GM19468 (cell line): ENCODE data around the gene ATF7IP.

Source experiments
- ATAC-seq: cut with Tn5 transposase; IDR thresholded peaks from one replicate; pipeline ENCODE4 v1.9.1; 2021; ENCODE audit warnings: mild to moderate bottlenecking, moderate library complexity, moderate number of reproducible peaks; ENCODE audit not compliant: unreplicated experiment; ENCODE audit errors: extremely low read depth

Gene ATF7IP

DNA sequence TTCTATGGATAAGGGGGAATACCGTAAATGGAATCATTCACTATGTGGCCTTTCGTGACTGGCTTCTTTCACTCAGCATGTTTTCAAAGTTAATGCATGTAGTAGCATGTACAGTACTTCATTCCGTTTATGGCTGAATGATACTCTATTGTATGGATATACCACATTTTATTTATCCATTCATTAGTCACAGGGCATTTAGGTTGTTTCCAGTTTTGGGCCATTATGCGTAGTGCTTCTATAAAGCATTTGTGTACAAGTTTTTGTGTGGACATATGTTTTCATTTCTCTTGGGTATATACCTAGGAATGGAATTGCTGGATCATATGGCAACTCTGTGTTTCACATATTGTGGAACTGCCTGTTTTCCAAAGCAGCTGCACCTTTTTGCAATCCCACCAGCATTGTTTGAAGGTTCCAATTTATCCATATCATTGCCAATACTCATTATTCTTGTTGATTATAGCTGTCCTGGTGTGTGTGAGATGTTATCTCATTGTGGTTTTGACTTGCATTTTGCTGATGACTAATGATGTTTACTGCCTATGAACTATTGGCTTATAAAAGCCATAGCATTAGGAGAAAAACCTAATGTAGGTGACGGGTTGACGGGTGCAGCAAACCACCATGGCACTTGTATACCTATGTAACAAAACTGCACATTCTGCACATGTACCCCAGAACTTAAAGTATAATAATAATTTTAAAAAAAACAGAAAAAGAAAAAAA, 45.5 kb downstream of the ATF7IP start:
- no peak for ATAC-seq

GRCh38 chr12:14416658-14417057, 51.2 kb downstream of the ATF7IP start:
- no peak for ATAC-seq

GRCh38 chr12:14417715-14418114, 52.2 kb downstream of the ATF7IP start:
- no peak for ATAC-seq

GRCh38 chr12:14418451-14418890, 53.0 kb downstream of the ATF7IP start:
- ATAC-seq, result no peak

DNA sequence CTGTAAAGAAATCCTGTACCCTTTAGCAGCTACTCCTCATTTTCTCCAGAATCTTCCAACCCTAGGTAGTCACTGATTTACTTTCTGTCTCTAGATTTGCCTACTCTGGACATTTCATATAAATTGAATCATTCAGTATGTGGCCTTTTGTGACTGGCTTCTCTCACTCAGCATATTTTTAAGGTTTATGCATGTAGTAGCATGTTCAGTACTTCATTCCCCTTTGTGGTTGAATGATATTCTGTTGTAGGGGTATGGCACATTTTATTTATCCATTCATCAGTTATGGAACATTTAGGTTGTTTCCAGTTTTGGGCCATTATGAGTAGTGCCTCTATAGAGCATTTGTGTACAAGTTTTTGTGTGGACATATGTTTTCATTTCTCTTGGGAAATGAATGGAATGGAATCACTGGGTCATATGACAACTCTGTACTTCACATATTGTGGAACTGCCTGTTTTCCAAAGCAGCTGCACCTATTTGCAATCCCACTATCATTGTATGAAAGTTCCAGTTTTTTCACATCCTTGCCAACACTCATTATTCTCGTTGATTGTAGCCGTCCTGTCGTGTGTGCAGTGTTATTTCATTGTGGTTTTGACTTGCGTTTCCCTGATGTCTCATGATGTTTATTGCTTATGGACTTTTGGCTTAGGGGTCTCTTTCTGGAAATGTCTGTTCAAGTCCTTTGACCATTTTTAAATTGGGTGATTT, 57.2 kb downstream of the ATF7IP start:
- ATAC-seq, result no peak

DNA sequence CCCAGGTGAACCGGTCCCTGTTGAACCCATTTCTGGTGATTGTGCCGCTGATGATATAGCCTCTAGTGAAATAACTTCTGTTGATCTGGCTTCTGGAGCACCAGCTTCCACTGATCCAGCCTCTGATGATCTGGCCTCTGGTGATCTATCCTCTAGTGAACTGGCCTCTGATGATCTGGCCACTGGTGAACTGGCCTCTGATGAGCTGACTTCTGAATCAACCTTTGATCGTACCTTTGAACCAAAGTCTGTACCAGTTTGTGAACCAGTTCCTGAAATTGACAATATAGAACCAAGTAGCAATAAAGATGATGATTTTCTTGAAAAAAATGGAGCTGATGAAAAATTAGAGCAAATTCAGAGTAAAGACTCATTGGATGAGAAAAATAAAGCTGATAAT, 59.1 kb downstream of the ATF7IP start:
- no peak for ATAC-seq

DNA sequence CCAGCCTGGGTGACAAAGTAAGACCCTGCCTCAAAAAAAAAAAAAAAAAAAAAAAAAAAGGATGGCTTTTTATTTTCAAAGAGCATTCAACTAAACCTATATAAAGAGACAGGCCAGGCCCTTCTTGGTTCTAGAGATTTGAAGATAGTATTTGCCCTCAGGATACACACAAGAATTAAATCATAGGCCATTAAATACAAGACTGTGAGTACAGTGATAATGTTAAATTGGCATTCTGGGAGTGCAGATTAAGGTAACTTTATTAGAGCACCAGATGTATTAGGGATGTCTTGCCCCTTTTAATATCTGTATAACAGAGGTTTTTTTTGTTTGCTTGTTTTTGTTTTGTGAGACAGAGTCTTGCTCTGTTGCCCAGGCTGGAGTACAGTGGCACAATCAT, 61.3 kb downstream of the ATF7IP start:
- ATAC-seq, result no peak

GRCh38 chr12:14427929-14428328, 62.4 kb downstream of the ATF7IP start:
- ATAC-seq, result no peak

GRCh38 chr12:14430394-14430986, 65.0 kb downstream of the ATF7IP start:
- no peak for ATAC-seq

- ATAC-seq, result no peak
These were observed 66.5 kb downstream of the ATF7IP start for GRCh38 chr12:14431975-14432374.

DNA sequence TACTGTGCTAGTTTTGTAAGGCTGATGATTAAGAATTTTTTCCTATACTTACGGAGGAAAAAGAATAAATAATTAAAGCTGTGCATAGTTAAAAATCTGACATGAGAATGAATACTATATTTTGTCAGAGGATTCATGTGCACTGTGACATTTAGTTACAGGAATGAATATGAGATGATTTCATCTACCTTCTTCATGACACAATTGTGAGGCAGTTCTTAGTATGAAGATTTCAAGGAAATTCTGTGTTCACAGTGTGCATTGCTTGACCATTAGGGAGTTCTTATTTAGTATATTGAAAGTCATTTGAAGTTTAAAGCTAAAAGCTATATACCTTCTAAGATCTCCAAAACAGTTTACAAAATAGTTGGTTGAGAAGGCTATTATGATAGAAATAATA, 70.1 kb downstream of the ATF7IP start:
- ATAC-seq, result no peak

DNA sequence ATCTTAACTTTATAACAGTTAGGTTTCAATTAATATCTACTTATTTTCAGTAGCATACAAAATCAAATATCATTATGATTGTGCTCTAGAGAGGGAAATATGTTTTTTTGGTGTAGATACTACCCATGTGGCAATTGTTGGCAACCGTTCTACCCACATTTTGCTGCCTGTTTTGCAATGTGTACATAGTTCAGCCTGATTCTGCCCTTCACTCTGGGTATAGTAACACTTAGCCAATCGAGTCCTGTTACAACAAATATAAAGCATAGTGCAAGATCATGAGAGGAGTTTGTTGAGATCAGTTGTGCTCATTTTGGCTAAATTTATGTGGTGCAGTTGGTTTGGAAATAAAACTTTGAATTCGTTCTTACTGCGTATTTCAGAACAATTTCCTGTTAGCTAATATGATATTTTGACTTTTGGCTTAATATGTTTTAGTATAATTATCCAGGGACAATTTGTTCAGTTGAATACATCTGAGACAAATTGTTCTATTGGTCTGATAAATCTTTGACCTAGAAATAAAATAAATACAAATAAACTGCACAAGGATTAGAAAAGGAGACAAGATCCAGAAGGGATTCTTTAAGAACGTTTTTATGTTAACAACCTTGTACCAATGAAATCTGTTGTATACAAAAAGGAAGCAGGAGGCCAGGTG, 76.9 kb downstream of the ATF7IP start:
- ATAC-seq, result no peak

DNA sequence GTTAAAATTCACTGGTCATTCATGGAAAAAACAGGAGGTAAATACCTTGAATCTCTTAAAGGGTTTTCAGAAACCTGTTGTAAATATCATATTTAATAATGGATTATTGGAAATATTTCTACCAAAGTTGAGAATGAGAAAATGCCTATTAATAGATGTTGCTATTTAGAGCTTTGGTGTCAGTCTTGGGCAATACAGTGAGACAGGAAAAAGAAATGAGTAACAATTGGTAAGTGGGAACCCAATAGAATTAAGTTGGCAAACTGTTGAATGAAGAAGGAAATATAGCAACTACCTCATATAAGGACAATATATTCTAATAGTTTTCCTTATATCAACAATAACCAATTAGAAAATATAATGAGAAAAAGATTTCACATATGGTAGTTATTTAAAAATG, 78.0 kb downstream of the ATF7IP start:
- no peak for ATAC-seq

DNA sequence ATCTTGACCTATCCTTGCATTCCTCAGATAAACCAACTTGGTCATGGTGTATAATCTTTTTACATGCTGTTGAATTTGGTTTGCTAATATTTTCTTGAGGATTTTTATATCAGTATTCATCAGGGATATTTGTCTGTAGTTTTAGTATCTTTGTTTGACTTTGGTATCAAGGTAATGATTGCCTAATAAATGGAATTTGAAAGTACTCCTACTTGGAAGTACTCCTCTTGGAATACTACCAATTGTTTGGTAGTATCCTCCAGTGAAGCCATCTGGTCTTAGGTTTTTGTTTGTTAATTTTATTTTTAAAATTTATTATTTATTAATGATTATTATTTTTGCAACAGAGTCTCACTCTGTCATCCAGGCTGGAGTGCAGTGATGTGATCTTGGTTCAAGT, 85.0 kb downstream of the ATF7IP start:
- no peak for ATAC-seq

GRCh38 chr12:14452336-14452735, 86.9 kb downstream of the ATF7IP start:
- no peak for ATAC-seq

DNA sequence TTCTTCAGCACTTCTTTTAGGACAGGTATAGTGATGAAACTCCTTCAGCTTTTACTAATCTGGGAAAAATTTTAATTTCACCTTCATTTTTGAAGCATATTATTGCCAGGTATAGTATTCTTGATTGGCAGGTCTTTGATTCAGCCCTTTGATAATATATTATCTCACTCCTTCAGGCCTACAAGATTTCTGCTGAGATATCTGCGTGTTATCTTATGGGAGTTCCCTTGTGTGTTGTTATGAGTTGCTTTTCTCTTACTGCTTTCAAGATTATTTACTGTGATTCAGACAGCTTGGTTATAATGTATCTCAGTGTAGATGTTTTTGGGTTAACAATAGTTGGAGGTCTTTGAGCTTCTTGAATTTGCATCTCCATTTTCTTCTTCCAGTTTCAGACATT, 87.4 kb downstream of the ATF7IP start:
- no peak for ATAC-seq

DNA sequence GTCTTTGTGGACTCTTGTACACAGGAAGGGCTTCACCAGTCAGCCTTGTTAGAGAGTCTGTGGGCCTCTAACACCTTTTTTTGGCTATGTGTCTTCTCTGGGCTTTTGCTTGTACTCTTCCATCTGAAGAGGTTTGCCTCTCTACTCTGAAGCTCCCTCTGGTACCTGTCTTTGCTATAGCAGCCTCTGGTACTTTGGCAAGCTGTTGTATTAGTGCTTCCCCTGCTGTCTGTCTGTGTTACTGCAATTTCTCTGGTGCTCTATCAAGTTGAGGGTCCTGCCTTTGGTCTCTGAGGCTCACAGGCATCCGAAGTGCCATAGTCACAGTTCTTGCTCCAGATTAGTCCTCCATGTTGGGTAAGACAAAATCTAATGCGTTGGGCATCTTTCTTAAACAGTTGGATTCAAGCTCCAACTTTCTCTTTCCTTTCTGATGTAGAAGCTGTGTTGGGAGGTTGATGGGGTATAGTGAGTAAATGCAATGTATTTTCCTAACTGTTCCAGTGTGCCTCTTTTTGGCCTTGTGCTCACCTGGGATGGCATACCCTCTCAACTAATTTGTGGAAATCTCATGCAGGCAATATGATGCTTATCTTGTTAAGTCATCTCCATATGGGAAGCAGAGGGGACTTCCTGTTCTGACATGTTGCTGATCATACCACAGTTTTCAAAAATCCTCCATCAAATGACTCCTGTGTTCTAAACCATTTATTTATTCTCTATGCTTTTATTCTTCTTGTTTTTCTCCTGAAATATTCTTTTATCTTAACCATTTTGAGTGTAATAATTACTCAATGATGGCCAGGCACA, 88.8 kb downstream of the ATF7IP start:
- no peak for ATAC-seq

DNA sequence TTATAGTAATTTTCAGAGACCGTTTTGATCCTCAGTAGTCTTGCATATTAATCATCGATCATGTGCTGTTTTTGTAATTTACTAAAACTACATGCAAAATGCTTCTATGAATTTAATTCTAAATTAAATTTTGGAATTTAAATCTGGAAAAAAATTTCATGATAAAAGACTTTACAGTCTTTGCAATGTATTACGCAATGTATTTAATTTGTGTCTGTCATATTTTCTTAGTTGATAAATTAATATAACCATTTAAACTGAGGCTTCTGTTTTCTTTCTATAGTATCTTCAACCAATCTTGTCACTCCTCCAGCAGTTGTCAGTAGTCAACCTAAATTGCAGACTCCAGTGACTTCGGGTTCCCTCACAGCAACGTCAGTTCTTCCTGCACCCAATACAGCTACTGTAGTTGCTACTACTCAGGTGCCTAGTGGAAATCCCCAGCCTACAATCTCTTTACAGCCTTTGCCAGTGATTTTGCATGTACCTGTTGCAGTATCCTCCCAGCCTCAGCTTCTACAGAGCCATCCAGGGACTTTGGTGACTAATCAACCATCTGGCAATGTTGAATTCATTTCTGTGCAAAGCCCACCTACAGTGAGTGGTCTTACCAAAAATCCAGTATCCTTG, 94.8 kb downstream of the ATF7IP start:
- ATAC-seq, result no peak

- ATAC-seq, result no peak
These were observed 106.0 kb downstream of the ATF7IP start for GRCh38 chr12:14471497-14471896.
